Ishikawa (cell line): ENCODE results near the gene SLC6A6.

Experiments used
- CEBPB ChIP-seq: IDR thresholded peaks from 2 replicates; pipeline ENCODE4 v1.6.1; 2012
- CREB1 ChIP-seq: IDR thresholded peaks from 2 replicates; pipeline ENCODE4 v1.6.1; 2012; ENCODE audit warnings: low read depth
- EGR1 ChIP-seq: IDR thresholded peaks from 2 replicates; pipeline ENCODE4 v1.6.1; 2012
- EP300 ChIP-seq: IDR thresholded peaks from 2 replicates; pipeline ENCODE4 v1.6.1; 2012; ENCODE audit warnings: borderline replicate concordance
- FOXM1 ChIP-seq: IDR thresholded peaks from 2 replicates; pipeline ENCODE4 v1.6.1; 2012; ENCODE audit warnings: low read depth, borderline replicate concordance
- NFIC ChIP-seq: IDR thresholded peaks from 2 replicates; pipeline ENCODE4 v1.6.1; 2012
- RAD21 ChIP-seq: IDR thresholded peaks from 2 replicates; pipeline ENCODE4 v1.6.1; 2012; ENCODE audit warnings: low read depth
- TAF1 ChIP-seq: IDR thresholded peaks from 2 replicates; pipeline ENCODE4 v1.6.1; 2012; ENCODE audit warnings: low read depth, mild to moderate bottlenecking
- TCF12 ChIP-seq: IDR thresholded peaks from 2 replicates; pipeline ENCODE4 v1.6.1; 2012; ENCODE audit warnings: low read depth
- TEAD4 ChIP-seq: IDR thresholded peaks from 2 replicates; pipeline ENCODE4 v1.6.1; 2012
- YY1 ChIP-seq: IDR thresholded peaks from 2 replicates; pipeline ENCODE4 v1.6.1; 2012; ENCODE audit warnings: low read depth
- ZBTB7A ChIP-seq: IDR thresholded peaks from 2 replicates; pipeline ENCODE4 v1.6.1; 2012; ENCODE audit warnings: low read depth
- TF ChIP-seq, protein P1 (sequence below): IDR thresholded peaks from 2 replicates; pipeline ENCODE4 v1.6.1; 2012
- TF ChIP-seq, protein P2 (sequence below): IDR thresholded peaks from 2 replicates; pipeline ENCODE4 v1.6.1; 2012; ENCODE audit warnings: low read depth, mild to moderate bottlenecking
- TF ChIP-seq, protein P3 (sequence below): IDR thresholded peaks from 2 replicates; pipeline ENCODE4 v1.6.1; 2012

The SLC6A6 gene

DNA sequence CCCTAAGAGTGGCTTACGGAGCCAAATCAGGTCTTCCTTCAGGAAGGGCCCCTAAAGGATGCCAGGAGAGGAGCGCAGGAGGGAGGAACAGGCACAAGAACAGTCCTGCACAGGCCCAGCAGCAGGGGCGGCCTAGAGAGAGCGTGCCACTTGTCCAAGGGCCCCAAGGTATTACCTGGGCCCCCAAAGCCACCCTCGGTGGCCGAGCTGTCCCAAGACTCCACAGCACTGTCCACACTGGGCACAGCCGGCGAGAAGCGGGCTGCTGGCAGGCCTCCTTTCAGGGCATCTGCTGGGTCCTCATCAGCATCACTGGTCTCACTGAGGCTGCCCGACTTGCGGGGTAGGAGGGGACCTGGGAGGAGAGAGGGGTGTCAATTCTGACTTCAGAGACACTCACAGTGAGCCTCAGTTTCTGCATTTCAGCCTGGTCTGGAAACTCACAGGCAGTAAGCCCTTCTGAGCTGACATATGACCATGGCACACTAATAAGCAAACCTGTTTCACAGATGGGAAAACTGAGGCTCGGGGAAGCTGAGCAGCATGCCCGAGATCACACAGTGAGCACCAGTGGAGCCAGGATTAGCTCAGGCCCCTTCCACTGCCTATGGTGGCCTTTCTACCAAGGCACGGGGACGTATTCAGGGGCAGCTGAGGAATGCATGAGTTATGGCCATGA lies 104.4 kb downstream of the SLC6A6 start:
- TF ChIP-seq, protein P1, sequence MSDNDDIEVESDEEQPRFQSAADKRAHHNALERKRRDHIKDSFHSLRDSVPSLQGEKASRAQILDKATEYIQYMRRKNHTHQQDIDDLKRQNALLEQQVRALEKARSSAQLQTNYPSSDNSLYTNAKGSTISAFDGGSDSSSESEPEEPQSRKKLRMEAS: no peak
- TF ChIP-seq FOXM1 (no peak), YY1 (no peak), EP300 (no peak), TAF1 (no peak), CEBPB (no peak), CREB1 (no peak), TEAD4 (no peak), RAD21 (no peak), EGR1 (no peak), NFIC (no peak), TCF12 (no peak), ZBTB7A (no peak)
- TF ChIP-seq, protein P2, sequence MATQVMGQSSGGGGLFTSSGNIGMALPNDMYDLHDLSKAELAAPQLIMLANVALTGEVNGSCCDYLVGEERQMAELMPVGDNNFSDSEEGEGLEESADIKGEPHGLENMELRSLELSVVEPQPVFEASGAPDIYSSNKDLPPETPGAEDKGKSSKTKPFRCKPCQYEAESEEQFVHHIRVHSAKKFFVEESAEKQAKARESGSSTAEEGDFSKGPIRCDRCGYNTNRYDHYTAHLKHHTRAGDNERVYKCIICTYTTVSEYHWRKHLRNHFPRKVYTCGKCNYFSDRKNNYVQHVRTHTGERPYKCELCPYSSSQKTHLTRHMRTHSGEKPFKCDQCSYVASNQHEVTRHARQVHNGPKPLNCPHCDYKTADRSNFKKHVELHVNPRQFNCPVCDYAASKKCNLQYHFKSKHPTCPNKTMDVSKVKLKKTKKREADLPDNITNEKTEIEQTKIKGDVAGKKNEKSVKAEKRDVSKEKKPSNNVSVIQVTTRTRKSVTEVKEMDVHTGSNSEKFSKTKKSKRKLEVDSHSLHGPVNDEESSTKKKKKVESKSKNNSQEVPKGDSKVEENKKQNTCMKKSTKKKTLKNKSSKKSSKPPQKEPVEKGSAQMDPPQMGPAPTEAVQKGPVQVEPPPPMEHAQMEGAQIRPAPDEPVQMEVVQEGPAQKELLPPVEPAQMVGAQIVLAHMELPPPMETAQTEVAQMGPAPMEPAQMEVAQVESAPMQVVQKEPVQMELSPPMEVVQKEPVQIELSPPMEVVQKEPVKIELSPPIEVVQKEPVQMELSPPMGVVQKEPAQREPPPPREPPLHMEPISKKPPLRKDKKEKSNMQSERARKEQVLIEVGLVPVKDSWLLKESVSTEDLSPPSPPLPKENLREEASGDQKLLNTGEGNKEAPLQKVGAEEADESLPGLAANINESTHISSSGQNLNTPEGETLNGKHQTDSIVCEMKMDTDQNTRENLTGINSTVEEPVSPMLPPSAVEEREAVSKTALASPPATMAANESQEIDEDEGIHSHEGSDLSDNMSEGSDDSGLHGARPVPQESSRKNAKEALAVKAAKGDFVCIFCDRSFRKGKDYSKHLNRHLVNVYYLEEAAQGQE: no peak
- TF ChIP-seq, protein P3, sequence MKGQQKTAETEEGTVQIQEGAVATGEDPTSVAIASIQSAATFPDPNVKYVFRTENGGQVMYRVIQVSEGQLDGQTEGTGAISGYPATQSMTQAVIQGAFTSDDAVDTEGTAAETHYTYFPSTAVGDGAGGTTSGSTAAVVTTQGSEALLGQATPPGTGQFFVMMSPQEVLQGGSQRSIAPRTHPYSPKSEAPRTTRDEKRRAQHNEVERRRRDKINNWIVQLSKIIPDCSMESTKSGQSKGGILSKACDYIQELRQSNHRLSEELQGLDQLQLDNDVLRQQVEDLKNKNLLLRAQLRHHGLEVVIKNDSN: no peak

DNA sequence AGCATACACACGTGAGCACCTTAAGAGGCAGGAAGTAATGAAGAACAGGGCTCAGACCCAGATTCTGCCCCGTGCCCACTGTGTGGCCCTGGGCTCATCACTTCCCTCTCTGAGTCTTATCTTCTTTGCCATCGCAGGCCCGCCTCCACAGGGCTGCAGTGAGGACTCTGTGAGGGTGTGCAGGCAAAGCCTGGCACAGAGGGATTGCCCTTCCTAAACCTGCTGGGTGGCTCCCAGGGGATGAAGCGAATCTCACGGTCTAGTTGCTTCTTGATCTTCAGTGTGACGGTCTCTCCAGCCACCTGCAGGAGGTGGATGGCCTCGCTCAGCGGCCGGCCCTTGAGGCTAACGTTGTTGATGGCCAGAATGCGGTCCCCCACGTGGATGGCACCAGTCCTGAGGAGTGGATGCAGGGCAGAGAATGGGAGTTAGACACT lies 104.9 kb downstream of the SLC6A6 start:
- TF ChIP-seq, protein P1: no peak
- TF ChIP-seq RAD21: peak; percentile 38; the same call in 1 of the 2 replicates

DNA sequence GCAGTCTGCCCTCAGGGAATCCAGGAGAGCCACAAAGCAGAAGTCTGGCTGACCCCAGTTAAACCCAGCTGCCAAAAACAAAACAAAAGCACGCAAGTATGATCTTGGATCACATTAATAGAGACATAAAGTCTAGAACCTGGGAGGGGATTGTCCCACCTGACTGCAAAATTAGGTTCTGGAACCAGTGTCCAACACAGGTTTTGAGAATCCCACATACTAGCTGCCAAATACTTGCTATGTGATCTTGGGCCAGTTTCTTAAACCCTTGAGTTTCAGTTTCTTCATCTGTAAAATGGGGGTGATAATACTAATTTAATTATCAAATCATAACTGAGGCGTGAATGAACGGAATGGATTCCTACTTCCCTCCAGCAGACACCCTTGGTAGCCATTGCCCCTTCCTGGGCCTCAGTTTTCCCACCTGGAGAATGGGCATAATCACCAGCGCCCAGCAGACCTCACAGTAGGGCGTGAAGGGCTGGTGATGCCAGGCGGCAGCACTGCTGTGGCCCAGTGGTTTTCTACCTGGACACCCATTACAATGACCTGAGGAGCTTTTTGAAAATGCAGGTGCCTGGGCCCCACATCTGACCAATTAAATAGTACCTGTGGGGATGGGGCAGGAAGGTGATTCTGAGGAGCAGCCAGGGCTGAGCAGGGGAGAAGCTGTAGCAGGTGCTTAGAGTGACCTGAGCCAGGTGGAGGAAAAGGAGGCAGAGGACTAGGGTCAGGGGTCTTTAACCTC lies 105.5 kb downstream of the SLC6A6 start:
- no peak for TF ChIP-seq EP300
- no peak for TF ChIP-seq RAD21
- TF ChIP-seq, protein P3: no peak
- TF ChIP-seq, protein P1: no peak
- no peak for TF ChIP-seq CEBPB
- no peak for TF ChIP-seq TCF12
- TF ChIP-seq YY1: no peak

DNA sequence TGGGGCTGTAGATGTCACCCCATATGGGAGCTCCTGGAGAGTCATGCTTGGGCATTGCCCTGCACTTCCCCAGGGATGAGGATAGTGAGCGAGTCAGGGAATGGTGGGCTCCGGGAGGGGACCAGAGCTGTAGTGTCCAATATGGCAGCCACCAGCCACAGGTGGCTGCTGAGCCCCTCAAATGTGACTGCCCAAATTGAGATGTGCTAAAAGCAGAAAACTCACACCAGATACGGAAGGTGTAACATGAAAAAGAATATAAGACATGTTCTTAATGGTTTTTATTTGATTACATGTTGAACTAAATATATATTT lies 106.1 kb downstream of the SLC6A6 start:
- TF ChIP-seq, protein P2: no peak
- TF ChIP-seq CREB1 (no peak), ZBTB7A (no peak), RAD21 (no peak), NFIC (no peak), TEAD4 (no peak), FOXM1 (no peak)

DNA sequence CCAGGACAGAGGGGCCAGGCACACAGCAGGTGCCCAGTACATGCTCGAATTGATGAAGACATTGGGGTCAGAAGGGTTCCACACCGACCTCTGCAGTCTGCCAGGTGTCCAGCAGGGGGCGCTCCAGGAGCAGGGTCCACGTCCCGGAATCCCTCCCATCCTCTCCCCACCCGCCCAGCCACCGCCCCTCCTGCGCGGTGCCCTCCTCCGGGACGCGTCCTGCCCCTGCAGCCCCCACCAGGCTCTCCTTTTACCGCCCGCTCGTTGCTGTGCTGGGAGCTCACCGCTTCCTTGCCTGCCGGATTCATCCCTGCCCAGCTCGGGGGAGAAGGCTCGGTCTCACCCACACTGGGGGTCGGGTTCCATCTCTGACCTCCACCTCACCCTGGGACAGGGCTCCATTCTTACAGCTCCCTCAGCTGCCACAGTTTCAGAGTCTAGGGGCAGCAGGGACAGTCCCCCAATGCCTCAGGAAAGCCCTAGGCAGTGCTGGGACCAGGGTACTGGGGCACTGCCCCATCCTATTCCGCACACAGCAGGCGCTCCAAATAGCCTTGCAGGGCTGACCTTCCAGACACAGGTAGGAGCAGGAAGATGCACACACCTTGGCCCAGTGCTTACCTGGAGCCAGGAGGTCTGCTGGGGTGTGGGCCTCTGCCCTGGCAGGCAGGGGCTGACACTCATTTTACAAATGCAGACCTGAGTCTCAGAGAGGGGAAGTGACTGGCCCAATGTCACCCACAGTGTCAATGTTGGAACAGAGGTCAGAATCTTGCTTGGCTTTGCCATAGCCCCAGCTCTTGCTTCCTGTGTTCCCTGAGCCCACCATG lies 106.8 kb downstream of the SLC6A6 start:
- TF ChIP-seq RAD21: peak; percentile 88
- TF ChIP-seq NFIC: no peak

DNA sequence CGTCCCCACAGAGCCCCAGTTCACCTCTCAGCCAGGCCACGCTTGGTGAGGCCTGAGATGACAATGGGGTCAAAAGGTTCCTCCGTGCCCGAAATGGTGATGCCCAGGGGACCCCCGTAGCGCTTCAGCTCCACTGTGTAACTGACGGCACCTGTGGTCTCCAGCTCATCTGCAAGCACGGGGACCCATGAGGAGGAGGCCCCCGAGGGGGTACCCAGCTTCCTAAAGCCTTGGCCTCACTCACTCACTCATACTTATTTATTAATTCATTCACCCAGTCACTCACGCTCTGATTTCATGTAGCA lies 107.3 kb downstream of the SLC6A6 start:
- TF ChIP-seq YY1: no peak
- TF ChIP-seq EGR1: no peak
- TF ChIP-seq, protein P2: no peak
- TF ChIP-seq ZBTB7A: no peak
- TF ChIP-seq, protein P3: no peak
- TF ChIP-seq RAD21: no peak
- no peak for TF ChIP-seq CREB1
- TF ChIP-seq, protein P1: no peak
- no peak for TF ChIP-seq FOXM1
- TF ChIP-seq TAF1: no peak
